ENCODE data around the gene B3GAT3. TPM values are rescaled to one million over a fixed set of nuclear protein-coding genes. Genes with fewer than 3 reads are reported as not detected.

The B3GAT3 gene
- total RNA-seq, 4 donors from 2014 or later, result 28.0 to 47.4 (median 40.8) TPM

- Histone ChIP-seq H3K27ac (peak overlapping the region; percentile 96 to 100 (median 98)), H3K36me3 (peaks cover 0 to 28% (median 14%) of the 10 kb centered on the region in 4 donors), H3K9me3 (no peaks in the 10 kb centered on the region), H3K27me3 (no peaks in the 10 kb centered on the region), H3K4me1 (peaks cover 13 to 45% (median 34%) of the 10 kb centered on the region in 4 donors), H3K4me3 (peak overlapping the region; percentile 71 to 99 (median 87))
- DNase-seq, result no peak
- intact Hi-C loops (cut with DNase I; ENCODE audit: low total_unique reads), result no loop called here
- TF ChIP-seq POLR2A (IDR thresholded peaks at IDR 0.05) (no peak), EP300 (IDR thresholded peaks at IDR 0.05; ENCODE audit: low read depth) (no peak), POLR2AphosphoS5 (IDR thresholded peaks at IDR 0.05) (no peak), CTCF (IDR thresholded peaks at IDR 0.05) (no peak)
- 1 to 2% methylated on average over 16 to 26 of the region's 26 CpGs for WGBS, 2 donors (ENCODE audit: low coverage in 1 of 2)
- in situ Hi-C loops (cut with MboI; ENCODE audit: low pct_ligation_motif_present in 1 of 4, low pct_unique_long_range_greater_than_20kb in 1 of 4, low sequenced_read_pairs in 3 of 4), result no loop called here
Observed at GRCh38 chr11:62600367-62601121, 21.2 kb downstream of the B3GAT3 start.

GRCh38 chr11:62599901-62600300 lies 21.9 kb downstream of the B3GAT3 start:
- peaks cover 13 to 45% (median 34%) of the 10 kb centered on the region in 4 donors for H3K4me1 ChIP-seq
- H3K4me3 ChIP-seq, result peak overlapping the region in 3 of 4 donors; percentile 75 to 99 (median 99)
- H3K27ac ChIP-seq, result peak overlapping the region; percentile 96 to 100 (median 98)
- 49 to 55% methylated on average over 4 to 5 of the region's 5 CpGs for WGBS, 2 donors (ENCODE audit: low coverage in 1 of 2)
- H3K27me3 ChIP-seq, result no peaks in the 10 kb centered on the region
- TF ChIP-seq POLR2A (IDR thresholded peaks at IDR 0.05), result no peak
- no peak for TF ChIP-seq EP300 (IDR thresholded peaks at IDR 0.05; ENCODE audit: low read depth)
- no peak for TF ChIP-seq CTCF (IDR thresholded peaks at IDR 0.05)
- no peak for TF ChIP-seq POLR2AphosphoS5 (IDR thresholded peaks at IDR 0.05)
- intact Hi-C loops (cut with DNase I; ENCODE audit: low total_unique reads) (no loop called here), in situ Hi-C loops (cut with MboI; ENCODE audit: low pct_ligation_motif_present in 1 of 4, low pct_unique_long_range_greater_than_20kb in 1 of 4, low sequenced_read_pairs in 3 of 4) (loop anchor here in 1 of 4 donors (10.0 to 25.0 kb wide), 2 partner anchors 95 to 262 kb away; no protein-coding TSS in a partner anchor)
- no peak for DNase-seq
- no peaks in the 10 kb centered on the region for H3K9me3 ChIP-seq
- peaks cover 0 to 34% (median 17%) of the 10 kb centered on the region in 4 donors for H3K36me3 ChIP-seq

GRCh38 chr11:62599069-62599696 lies 22.6 kb downstream of the B3GAT3 start:
- Histone ChIP-seq H3K4me3 (peak overlapping the region in 2 of 4 donors; percentile 75 to 99), H3K36me3 (peaks cover 0 to 41% (median 21%) of the 10 kb centered on the region in 4 donors), H3K9me3 (no peaks in the 10 kb centered on the region), H3K27ac (peak overlapping the region; percentile 96 to 100 (median 98)), H3K4me1 (peaks cover 13 to 41% (median 34%) of the 10 kb centered on the region in 4 donors), H3K27me3 (no peaks in the 10 kb centered on the region)
- intact Hi-C loops (cut with DNase I; ENCODE audit: low total_unique reads), result no loop called here
- peak; percentile 94 for DNase-seq
- 36% methylated on average over 7 of the region's 7 CpGs; no CpG with 5 or more reads in 1 of the 2 donors for WGBS, 2 donors (ENCODE audit: low coverage in 1 of 2)
- TF ChIP-seq POLR2AphosphoS5 (IDR thresholded peaks at IDR 0.05) (peak; percentile 49 to 66 (median 63)), POLR2A (IDR thresholded peaks at IDR 0.05) (no peak), EP300 (IDR thresholded peaks at IDR 0.05; ENCODE audit: low read depth) (no peak), CTCF (IDR thresholded peaks at IDR 0.05) (no peak)
- in situ Hi-C loops (cut with MboI; ENCODE audit: low pct_ligation_motif_present in 1 of 4, low pct_unique_long_range_greater_than_20kb in 1 of 4, low sequenced_read_pairs in 3 of 4), result loop anchor here in 1 of 4 donors (10.0 to 25.0 kb wide), 2 partner anchors 96 to 263 kb away; no protein-coding TSS in a partner anchor

GRCh38 chr11:62595124-62595523 lies 26.7 kb downstream of the B3GAT3 start:
- Histone ChIP-seq H3K9me3 (no peaks in the 10 kb centered on the region), H3K4me3 (no peak overlapping the region), H3K27ac (no peak overlapping the region), H3K4me1 (peaks cover 28 to 47% (median 38%) of the 10 kb centered on the region in 4 donors), H3K36me3 (peaks cover 0 to 47% (median 23%) of the 10 kb centered on the region in 4 donors), H3K27me3 (no peaks in the 10 kb centered on the region)
- intact Hi-C loops (cut with DNase I; ENCODE audit: low total_unique reads), result no loop called here
- TF ChIP-seq EP300 (IDR thresholded peaks at IDR 0.05; ENCODE audit: low read depth) (no peak), CTCF (IDR thresholded peaks at IDR 0.05) (no peak), POLR2A (IDR thresholded peaks at IDR 0.05) (no peak), POLR2AphosphoS5 (IDR thresholded peaks at IDR 0.05) (no peak)
- in situ Hi-C loops (cut with MboI; ENCODE audit: low pct_ligation_motif_present in 1 of 4, low pct_unique_long_range_greater_than_20kb in 1 of 4, low sequenced_read_pairs in 3 of 4), result loop anchor here in 1 of 4 donors (10.0 to 25.0 kb wide), 2 partner anchors 100 to 267 kb away; no protein-coding TSS in a partner anchor
- DNase-seq, result no peak
- 85 to 100% methylated on average over 1 to 8 of the region's 8 CpGs for WGBS, 2 donors (ENCODE audit: low coverage in 1 of 2)
